ENCODE results near the gene AKIP1. TPM values are rescaled to one million over a fixed set of nuclear protein-coding genes. Genes with fewer than 3 reads are reported as not detected.

The AKIP1 gene
- total RNA-seq, 1 experiment from 2014 or later, result 29.5 TPM

GRCh38 chr11:8925711-8926110, 14.7 kb downstream of the AKIP1 start:
- Histone ChIP-seq H3K9me2 (replicated peaks; ENCODE audit: low read length) (no peaks in the 10 kb centered on the region), H3F3A (ENCODE audit: low read length, unreplicated experiment) (no peaks in the 10 kb centered on the region), H3K9me3 (ENCODE audit: low read length) (no peaks in the 10 kb centered on the region), H3K4me2 (ENCODE audit: low read length) (no peak overlapping the region), H3K4me3 (ENCODE audit: low read length) (no peak overlapping the region), H4K20me1 (ENCODE audit: low read length) (no peaks in the 10 kb centered on the region), H3K27me3 (ENCODE audit: low read length) (no peaks in the 10 kb centered on the region), H3K79me2 (ENCODE audit: low read length) (no peaks in the 10 kb centered on the region), H3K9ac (ENCODE audit: low read length) (no peak overlapping the region), H3K36me3 (ENCODE audit: low read depth, low read length) (peaks cover 3% of the 10 kb centered on the region; the same call in 1 of the 2 replicates), H3K4me1 (ENCODE audit: insufficient read depth, low read length) (no peaks in the 10 kb centered on the region), H3K27ac (ENCODE audit: low read length) (no peak overlapping the region), H2AFZ (ENCODE audit: low read length) (no peak overlapping the region)
- ChIA-PET CTCF (interaction anchor here (0.6 kb wide), 1 partner anchor 325 kb away, joined by 5 read pairs; no protein-coding TSS in a partner anchor), POLR2A (ENCODE audit: unreplicated experiment) (no interaction called here)
- no peak for DNase-seq
- TF ChIP-seq CTCF (conservative IDR thresholded peaks at IDR 0.05; ENCODE audit: low read depth, low read length), result no peak
- TF ChIP-seq EZH2 (IDR thresholded peaks at IDR 0.05; ENCODE audit: low read length, unreplicated experiment), result no peak
- TF ChIP-seq EZH2phosphoT487 (IDR thresholded peaks at IDR 0.05; ENCODE audit: borderline replicate concordance, low read length), result no peak
- intact Hi-C loops (cut with micrococcal nuclease), result no loop called here
- no TSS peak for BruUV-seq (replicated peaks)
- ATAC-seq, result no peak

- no peak overlapping the region for H3K9ac ChIP-seq (ENCODE audit: low read length)
- no peaks in the 10 kb centered on the region for H3K9me2 ChIP-seq (replicated peaks; ENCODE audit: low read length)
- no peaks in the 10 kb centered on the region for H3K4me1 ChIP-seq (ENCODE audit: insufficient read depth, low read length)
- BruUV-seq (replicated peaks), result no TSS peak
- H3K9me3 ChIP-seq (ENCODE audit: low read length), result no peaks in the 10 kb centered on the region
- H3K27me3 ChIP-seq (ENCODE audit: low read length), result no peaks in the 10 kb centered on the region
- H3K79me2 ChIP-seq (ENCODE audit: low read length), result no peaks in the 10 kb centered on the region
- H3K36me3 ChIP-seq (ENCODE audit: low read depth, low read length), result no peaks in the 10 kb centered on the region
- POLR2A ChIA-PET (ENCODE audit: unreplicated experiment), result no interaction called here
- H3K27ac ChIP-seq (ENCODE audit: low read length), result no peak overlapping the region
- H3K4me3 ChIP-seq (ENCODE audit: low read length), result no peak overlapping the region
- H2AFZ ChIP-seq (ENCODE audit: low read length), result no peak overlapping the region
- TF ChIP-seq EZH2phosphoT487 (IDR thresholded peaks at IDR 0.05; ENCODE audit: borderline replicate concordance, low read length) (no peak), CTCF (conservative IDR thresholded peaks at IDR 0.05; ENCODE audit: low read depth, low read length) (no peak), EZH2 (IDR thresholded peaks at IDR 0.05; ENCODE audit: low read length, unreplicated experiment) (no peak)
- no peaks in the 10 kb centered on the region for H4K20me1 ChIP-seq (ENCODE audit: low read length)
- CTCF ChIA-PET, result interaction anchor here (0.6 kb wide), 1 partner anchor 325 kb away, joined by 5 read pairs; no protein-coding TSS in a partner anchor
- intact Hi-C loops (cut with micrococcal nuclease), result no loop called here
- DNase-seq (no peak), ATAC-seq (no peak)
- H3F3A ChIP-seq (ENCODE audit: low read length, unreplicated experiment), result no peaks in the 10 kb centered on the region
- no peak overlapping the region for H3K4me2 ChIP-seq (ENCODE audit: low read length)
These were observed 15.2 kb downstream of the AKIP1 start for GRCh38 chr11:8926236-8926635.

GRCh38 chr11:8927233-8927632, 16.2 kb downstream of the AKIP1 start:
- Histone ChIP-seq H4K20me1 (ENCODE audit: low read length) (no peaks in the 10 kb centered on the region), H3K36me3 (ENCODE audit: low read depth, low read length) (no peaks in the 10 kb centered on the region), H2AFZ (ENCODE audit: low read length) (no peak overlapping the region), H3K4me2 (ENCODE audit: low read length) (no peak overlapping the region), H3F3A (ENCODE audit: low read length, unreplicated experiment) (no peaks in the 10 kb centered on the region), H3K27me3 (ENCODE audit: low read length) (no peaks in the 10 kb centered on the region), H3K9me2 (replicated peaks; ENCODE audit: low read length) (no peaks in the 10 kb centered on the region), H3K4me3 (ENCODE audit: low read length) (no peak overlapping the region), H3K79me2 (ENCODE audit: low read length) (no peaks in the 10 kb centered on the region), H3K27ac (ENCODE audit: low read length) (no peak overlapping the region), H3K4me1 (ENCODE audit: insufficient read depth, low read length) (no peaks in the 10 kb centered on the region), H3K9me3 (ENCODE audit: low read length) (no peaks in the 10 kb centered on the region), H3K9ac (ENCODE audit: low read length) (no peak overlapping the region)
- ChIA-PET CTCF (no interaction called here), POLR2A (ENCODE audit: unreplicated experiment) (no interaction called here)
- no peak for DNase-seq
- TF ChIP-seq EZH2phosphoT487 (IDR thresholded peaks at IDR 0.05; ENCODE audit: borderline replicate concordance, low read length) (no peak), CTCF (conservative IDR thresholded peaks at IDR 0.05; ENCODE audit: low read depth, low read length) (no peak)
- intact Hi-C loops (cut with micrococcal nuclease), result no loop called here
- no peak for ATAC-seq
- no TSS peak for BruUV-seq (replicated peaks)

Data from PC-3 (cell line).